GM19193 (cell line): ENCODE measurements around the gene CHRDL2.

Source experiments
- POLR2A ChIP-seq: IDR thresholded peaks from 4 replicates; pipeline ENCODE4 v1.6.1; 2011; ENCODE audit not compliant: insufficient read depth, insufficient read length; ENCODE audit errors: extremely low read depth

The CHRDL2 gene

DNA sequence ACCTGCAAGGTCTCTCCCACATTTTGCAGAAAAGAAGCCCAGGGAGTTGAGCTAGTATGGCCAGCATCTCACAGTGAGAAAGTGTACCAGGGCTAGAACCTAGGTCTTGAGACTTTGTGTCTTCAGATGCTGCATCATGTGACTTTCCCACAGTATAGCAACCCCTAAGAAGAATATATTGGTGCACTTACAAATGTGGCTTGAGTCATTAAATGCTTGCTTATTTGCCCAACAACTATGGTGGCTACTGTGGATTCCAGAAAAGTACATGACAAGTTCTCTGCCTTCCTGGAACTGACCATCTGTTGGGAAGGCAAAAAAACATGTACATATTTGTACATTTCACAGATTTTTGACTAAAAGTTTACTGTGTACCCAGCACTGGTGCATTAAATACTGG lies 83.8 kb downstream of the CHRDL2 start:
- no peak for TF ChIP-seq POLR2A

DNA sequence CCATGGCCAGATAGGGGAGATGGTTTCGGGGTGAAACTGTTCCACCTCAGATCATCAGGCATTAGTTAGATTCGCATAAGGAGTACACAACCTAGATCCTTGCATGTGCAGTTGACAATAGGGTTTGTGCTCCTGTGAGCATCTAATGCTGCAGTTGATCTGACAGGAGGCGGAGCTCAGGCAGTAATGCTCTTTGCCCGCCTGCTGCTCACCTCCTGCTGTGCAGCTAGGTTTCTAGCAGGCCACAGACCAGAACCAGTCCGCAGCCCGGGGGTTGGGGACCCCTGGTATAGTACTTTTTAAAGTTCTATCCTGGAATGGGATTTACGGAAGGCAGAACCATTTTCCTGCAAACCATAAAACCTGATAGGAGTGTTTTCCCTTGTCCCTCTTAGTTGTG lies 84.3 kb downstream of the CHRDL2 start:
- TF ChIP-seq POLR2A = no peak
